Activated CD8-positive, alpha-beta memory T cell treated with anti-CD3 and anti-CD28 coated beads, Interleukin-2, amount 50 U/mL, for 1 hour (primary cell): ENCODE data around the gene SLN.
"Not testable (repeated sequence)": the region's sequence is repeated elsewhere in the genome, so short reads cannot be mapped to it uniquely, and the experiment has no call there.

Source experiments
- DNase-seq: peaks from one replicate; pipeline ENCODE4 v3.0.0-alpha.2; 2020; ENCODE audit errors: extremely low read depth

The SLN gene

GRCh38 chr11:107711861-107712755, at the start of gene SLN:
TSS of gene SLN (minus strand) at chr11:107712056.
- DNase-seq = no peak

GRCh38 chr11:107758719-107759355, 47.0 kb upstream of the SLN start:
- not testable (repeated sequence) for DNase-seq

- DNase-seq = no peak
These were observed 45.8 kb upstream of the SLN start for GRCh38 chr11:107757661-107758060.

GRCh38 chr11:107756553-107756952, 44.7 kb upstream of the SLN start:
- no peak for DNase-seq

GRCh38 chr11:107752949-107753822, 41.3 kb upstream of the SLN start:
- DNase-seq = no peak

GRCh38 chr11:107752508-107752907, 40.7 kb upstream of the SLN start:
- DNase-seq = no peak

- no peak for DNase-seq
These were observed 39.2 kb upstream of the SLN start for GRCh38 chr11:107751082-107751481.

GRCh38 chr11:107750313-107750712, 38.5 kb upstream of the SLN start:
- DNase-seq = no peak

- no peak for DNase-seq
These were observed 35.8 kb upstream of the SLN start for GRCh38 chr11:107747622-107748021.

GRCh38 chr11:107744736-107745135, 32.9 kb upstream of the SLN start:
- DNase-seq = no peak

GRCh38 chr11:107743191-107743590, 31.3 kb upstream of the SLN start:
- DNase-seq = no peak

GRCh38 chr11:107741044-107741823, 29.4 kb upstream of the SLN start:
- DNase-seq = no peak

GRCh38 chr11:107740271-107740670, 28.4 kb upstream of the SLN start:
- no peak for DNase-seq

GRCh38 chr11:107736546-107736945, 24.7 kb upstream of the SLN start:
- DNase-seq = no peak

GRCh38 chr11:107733518-107733917, 21.7 kb upstream of the SLN start:
- DNase-seq = no peak

GRCh38 chr11:107732689-107733051, 20.8 kb upstream of the SLN start:
- DNase-seq = no peak

- DNase-seq = no peak
These were observed 20.3 kb upstream of the SLN start for GRCh38 chr11:107731941-107732688.

- no peak for DNase-seq
These were observed 10.8 kb upstream of the SLN start for GRCh38 chr11:107722662-107723061.

GRCh38 chr11:107721207-107721606, 9.4 kb upstream of the SLN start:
- no peak for DNase-seq

- DNase-seq = no peak
These were observed 8.5 kb upstream of the SLN start for GRCh38 chr11:107720303-107720774.
